Activated CD4-positive, alpha-beta T cell treated with anti-CD3 and anti-CD28 coated beads, Interleukin-2, amount 50 U/mL, for 16 hours (primary cell): Measurements from ENCODE around the gene ARMS2.

Experiments
- DNase-seq: peaks from one replicate; pipeline ENCODE4 v3.0.0-alpha.2; 2020

The ARMS2 gene

DNA sequence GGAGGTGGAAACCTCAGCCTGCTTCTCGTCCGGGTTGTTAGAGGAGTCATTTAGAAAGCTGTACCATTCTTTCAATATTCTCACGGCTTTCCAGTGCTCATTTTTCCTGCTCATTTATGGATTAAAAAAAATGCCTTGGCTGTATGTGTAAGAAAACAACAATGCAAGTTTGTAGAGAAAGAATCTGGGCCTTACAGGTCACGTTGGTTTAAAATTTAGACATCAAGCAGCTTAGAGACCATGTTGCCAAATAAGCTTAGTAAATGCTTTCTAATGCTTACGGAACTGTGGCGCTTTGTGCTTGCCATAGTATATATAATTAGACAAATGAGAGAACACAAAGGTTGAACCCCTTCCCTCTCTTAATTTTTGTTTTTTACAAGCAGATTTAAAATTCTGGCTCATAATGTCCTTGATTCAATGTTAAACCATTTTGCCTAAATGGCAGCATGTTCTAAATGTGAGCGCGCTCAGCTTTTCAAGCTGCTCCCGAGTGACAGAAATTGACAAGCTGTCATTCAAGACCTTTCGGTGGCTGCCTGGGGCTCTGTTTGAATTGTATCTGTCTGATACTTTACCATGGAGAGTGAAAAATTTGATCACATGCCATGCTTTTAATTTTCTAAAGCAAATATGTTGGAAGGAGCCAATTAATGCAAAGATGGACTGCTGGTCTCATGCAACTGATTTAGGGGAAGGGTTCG is 1.1 kb downstream of the ARMS2 start:
- no peak for DNase-seq

DNA sequence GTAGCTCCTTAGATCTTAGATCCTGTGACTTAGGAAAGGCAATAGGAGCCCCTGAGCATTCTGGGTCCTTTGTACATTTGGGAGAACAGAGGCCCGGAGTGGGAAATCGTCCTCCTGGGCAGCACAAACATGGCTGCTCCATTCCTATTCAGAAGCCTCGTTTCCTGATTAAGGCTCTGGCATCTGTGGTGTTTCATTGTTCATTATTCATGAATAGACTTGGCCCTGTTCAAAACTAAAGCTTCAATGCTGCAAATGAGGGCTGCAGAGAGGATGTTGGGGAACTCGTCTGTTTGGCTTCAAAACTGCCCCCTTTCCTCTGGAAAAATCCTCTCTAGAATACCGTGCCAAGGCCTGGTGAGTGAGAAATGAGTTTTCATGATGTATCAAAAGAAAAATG is 3.5 kb downstream of the ARMS2 start:
- DNase-seq: no peak

DNA sequence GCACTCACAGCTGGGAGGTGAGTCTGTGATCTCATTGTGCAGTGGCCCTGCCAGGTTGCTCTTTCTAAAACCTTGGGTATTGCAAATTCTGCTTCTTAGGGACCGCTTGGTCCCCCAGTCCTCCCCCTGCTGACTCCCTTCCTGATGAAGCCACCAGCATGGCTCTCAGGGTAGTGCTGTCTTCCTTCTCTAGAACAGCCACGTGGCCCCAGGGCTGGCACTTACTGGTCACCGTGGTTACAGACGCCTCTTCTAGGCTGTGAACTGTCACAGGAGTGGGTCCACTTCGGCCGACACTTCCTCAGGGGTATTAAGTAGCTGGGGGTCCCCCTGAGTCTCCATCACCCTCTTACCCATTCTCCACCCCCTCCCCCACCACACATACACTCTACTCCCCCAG is 4.2 kb downstream of the ARMS2 start:
- DNase-seq: no peak

DNA sequence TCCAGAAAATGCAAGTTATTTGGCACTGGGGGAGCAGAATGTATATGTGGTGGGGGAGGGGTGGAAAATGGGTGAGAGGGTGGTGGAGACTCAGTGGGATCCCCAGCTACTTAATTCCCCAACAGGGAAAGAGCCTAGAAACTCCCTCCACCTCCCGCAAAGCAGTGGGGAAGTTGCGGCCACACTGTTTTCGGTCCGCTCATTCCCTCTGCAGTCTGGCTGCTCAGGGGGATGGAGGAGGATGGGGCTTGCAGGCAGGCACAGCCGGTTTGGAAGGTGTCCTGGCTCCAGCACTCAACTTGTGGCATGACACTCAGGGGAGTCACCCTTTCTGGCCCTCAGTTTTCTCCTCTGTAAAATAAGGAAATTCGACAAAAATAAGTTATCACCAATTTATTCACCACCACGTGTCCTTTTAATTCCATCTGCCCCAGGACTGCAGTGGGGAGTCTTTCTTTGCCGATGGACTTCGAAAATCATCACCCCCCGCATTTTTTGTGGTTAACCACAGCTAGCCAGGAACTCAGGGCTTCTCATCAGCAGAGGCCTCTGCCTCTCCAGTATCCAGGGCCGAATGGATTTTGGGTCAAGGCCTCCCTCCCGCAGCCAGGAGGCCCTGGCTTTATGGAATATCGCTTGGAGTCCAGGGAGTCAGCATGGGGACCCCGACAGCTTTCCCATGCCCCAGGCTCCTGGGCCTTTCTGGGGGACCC is 5.3 kb downstream of the ARMS2 start:
- DNase-seq: no peak

DNA sequence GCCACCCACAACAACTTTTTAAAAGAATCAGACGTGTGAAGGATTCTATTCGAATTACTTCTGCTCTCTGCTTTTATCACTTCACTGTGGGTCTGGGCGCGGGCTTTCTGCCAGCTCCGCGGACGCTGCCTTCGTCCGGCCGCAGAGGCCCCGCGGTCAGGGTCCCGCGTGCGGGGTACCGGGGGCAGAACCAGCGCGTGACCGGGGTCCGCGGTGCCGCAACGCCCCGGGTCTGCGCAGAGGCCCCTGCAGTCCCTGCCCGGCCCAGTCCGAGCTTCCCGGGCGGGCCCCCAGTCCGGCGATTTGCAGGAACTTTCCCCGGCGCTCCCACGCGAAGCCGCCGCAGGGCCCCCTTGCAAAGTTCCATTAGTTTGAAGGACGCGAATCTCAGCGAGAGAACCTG is 6.4 kb downstream of the ARMS2 start:
- DNase-seq: no peak

DNA sequence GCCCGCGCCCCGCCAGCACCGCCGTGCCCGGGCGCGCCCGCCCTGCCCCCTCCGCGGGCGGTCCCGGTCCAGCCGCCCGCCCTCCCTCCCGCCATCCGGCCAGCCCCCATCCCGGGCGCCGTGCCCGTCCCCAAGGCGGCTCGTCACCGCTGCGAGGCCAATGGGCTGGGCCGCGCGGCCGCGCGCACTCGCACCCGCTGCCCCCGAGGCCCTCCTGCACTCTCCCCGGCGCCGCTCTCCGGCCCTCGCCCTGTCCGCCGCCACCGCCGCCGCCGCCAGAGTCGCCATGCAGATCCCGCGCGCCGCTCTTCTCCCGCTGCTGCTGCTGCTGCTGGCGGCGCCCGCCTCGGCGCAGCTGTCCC is 6.9 kb downstream of the ARMS2 start, which contains the start of gene HTRA1:
TSS of gene HTRA1 (plus strand) at position 187 of the 362 bp plus-strand sequence. CDS start at position 287, 100 bp downstream.
- no peak for DNase-seq

DNA sequence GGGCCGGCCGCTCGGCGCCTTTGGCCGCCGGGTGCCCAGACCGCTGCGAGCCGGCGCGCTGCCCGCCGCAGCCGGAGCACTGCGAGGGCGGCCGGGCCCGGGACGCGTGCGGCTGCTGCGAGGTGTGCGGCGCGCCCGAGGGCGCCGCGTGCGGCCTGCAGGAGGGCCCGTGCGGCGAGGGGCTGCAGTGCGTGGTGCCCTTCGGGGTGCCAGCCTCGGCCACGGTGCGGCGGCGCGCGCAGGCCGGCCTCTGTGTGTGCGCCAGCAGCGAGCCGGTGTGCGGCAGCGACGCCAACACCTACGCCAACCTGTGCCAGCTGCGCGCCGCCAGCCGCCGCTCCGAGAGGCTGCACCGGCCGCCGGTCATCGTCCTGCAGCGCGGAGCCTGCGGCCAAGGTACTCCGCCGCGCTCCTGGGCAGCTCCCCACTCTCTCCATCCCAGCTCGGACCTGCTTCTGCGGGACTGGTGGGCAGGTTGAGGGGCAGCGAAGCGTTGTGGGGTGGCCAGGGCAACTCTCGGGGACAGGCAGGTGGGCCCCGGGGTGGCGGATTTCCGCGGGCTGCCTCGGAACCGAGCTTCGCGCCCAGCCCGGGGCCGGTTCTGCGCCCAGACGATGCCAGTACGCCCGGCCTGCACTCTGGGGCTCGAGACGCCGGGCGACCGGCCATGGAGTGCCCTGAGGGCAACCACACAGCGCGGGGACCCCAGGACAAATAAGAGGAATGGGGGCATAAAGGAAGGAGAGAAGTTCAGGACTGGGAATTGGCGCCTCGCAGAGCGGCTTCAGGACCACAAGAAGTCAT is 7.5 kb downstream of the ARMS2 start:
- DNase-seq: no peak

DNA sequence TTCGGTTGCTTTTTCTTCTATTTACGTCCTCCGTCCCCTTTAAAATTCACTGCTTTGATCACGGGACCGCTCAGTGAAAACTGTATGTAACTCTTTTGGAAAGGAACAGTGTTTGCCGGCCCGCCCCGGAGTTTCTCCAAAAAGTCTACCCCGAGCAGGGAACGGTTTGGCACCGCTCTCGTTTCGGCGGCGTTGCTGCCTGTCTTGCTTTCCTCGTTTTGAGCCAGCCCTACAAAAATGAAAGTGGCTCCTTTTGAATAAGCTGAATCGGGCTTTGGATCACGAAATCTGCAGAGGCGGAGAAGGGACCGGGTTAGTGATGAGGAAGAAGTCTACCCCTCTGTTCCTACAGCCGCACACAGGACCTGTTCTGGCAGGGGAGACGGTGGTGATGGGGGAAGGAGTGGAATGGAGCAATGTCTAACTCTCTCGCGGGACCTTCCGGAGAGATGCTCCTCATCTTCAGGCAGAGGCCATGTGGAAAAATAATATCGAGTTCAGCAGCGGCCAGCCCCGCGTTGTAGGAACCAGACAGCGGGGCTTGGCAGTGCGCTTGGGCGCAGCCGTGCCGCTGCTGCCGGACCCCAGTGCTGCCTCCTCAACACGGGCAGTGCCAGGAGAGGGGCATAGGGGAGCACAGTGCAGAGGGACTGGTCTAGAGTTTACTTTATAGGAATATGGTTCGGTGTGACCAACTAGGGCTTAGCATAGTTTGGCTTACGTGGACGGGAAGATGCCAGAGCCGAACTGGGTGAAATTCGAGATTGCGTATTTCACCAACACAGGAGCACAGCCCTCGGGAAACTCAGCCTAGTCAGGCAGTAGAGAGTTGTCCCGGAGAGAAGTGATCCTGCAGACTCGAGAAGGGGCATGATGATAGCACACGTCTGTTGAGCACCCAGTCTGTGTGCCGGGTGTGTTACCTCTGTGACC is 8.3 kb downstream of the ARMS2 start:
- peak; percentile 11 for DNase-seq

DNA sequence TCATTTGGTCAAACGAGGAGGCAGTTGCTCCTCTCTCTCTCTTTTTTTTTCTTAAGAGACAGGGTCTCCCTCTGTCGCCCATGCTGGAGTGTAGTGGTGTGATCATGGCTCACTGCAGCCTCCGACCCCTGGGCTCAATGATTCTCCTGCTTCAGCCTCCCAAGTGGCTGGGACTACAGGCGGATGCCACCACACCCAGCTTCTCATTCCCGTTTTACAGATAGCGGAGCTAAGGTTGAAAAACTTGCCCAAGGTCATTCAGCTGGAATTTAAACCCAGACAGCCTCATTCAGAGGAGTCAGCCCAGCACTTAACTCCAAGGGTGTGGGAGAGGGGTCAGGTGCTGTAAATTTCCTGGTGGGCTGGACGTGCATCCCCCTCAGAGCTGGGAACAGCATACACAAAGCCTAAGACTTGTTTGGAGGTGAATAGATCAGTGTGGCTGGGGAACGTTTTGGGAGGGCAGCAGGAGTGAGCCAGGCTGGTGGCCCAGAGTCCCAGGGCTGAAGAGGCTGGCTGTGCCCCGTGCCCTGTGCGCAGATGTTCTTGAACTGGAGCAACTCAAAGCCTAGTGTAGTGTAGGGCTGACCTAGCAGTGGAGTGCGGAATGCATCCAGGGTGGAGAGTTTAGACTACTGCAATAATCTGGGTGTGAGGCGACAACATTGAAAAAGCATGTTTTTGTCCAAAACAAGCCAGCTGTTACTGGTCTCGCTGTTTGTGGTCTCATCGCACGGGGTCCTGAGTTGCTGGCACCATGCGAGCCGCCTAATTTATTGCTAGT is 9.2 kb downstream of the ARMS2 start:
- DNase-seq: no peak

DNA sequence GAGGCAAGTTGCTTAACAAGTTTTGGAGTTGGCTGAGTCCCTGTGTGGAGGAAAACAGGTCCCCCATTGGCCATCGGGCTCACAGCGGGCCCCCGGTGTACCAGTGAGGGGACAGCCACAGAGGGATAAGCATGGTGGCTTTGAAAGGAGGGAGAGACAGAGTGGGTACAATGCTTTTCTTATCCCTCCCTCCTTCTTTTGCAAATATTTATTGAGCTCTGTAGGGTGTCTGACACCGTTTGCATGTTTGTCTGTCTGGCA is 9.7 kb downstream of the ARMS2 start:
- DNase-seq: no peak

DNA sequence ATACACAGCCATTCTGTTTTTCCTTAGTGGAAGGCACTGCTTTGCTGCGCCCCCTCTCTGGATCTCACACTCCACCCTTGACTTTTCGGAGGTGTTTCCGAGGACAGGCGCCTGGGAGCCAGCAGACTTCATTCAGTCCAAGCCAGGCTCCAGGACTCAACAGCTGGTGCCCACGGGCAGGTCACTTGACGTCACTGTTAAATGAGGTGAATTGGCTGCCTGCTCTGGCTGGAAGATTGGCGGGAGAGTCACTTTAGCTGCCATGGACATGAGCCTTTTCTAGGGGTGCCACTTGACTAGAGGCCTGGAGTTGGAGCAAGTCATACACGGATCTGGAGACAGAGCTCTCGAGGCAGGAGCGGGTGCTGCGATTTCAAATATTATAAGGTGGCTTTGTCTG is 10.1 kb downstream of the ARMS2 start:
- DNase-seq: no peak

DNA sequence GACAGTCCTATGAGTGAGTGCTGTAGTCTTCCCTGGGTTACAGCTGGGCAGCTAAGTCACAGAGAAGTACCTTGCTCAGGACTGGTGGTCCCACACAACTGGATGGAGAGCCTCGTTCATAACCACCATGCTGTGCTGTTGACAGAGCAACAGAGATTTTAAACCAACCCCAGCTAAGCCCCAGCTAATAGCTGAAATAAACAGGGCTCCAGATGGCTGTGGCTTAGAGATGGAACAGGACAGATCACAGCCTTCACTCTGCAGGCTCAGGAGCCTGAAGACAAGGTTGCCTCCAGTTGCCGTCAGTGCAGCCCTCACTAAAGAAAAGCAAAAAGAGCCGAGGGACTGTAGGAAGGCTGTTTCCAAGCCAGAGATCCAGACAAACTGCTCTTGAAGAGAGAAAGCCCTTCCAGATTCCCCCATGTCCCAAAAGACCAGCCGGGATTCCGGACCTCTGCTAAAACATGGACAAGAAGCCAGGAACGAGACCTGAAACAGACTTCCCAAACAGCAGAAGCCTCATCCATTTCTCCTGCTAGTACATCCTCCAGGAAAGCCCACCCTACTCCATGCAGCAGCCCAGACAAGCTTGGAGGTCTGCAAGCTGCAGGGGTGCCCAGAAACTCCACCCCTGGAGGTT is 11.1 kb downstream of the ARMS2 start:
- no peak for DNase-seq

DNA sequence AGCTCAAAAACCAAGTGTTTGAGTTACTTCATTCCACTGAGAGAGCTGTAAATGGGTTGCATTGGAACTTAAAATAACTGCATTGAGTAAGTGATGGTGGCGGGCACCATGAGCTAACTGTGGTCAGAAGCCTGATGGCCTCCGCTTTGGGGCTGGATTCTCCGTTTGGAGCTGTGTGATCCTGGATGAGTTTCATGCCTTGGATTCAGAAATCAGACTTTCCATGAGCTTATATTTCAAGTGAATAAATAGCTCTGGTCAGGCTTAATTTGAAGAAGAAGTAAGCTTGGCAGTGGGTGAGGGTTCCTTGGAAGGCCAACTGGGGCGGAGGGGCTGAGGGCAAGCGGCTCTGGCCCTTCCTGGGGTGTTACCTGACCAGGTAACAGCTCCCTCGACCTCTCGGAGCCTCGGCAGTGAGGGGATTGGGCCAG is 12.5 kb downstream of the ARMS2 start:
- DNase-seq: no peak

DNA sequence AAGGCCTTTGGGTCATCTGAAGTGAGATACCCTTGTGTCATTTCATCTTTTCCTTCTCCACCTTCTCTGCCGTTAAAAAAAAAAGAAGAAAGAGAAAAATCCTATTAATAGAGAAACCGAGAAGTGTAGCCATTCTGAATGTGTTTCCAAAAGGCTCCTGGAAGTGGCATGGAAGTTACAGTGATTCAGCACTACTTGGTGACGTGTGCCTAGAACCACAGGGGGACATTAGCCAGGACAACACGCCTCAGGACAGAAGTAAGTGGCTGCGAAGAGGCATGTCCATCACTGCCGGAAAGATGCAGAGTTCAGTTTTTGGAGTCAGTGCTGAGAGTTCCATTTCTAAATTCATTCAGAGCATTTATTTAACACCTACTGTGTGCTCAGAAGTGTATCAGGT is 13.2 kb downstream of the ARMS2 start:
- no peak for DNase-seq

DNA sequence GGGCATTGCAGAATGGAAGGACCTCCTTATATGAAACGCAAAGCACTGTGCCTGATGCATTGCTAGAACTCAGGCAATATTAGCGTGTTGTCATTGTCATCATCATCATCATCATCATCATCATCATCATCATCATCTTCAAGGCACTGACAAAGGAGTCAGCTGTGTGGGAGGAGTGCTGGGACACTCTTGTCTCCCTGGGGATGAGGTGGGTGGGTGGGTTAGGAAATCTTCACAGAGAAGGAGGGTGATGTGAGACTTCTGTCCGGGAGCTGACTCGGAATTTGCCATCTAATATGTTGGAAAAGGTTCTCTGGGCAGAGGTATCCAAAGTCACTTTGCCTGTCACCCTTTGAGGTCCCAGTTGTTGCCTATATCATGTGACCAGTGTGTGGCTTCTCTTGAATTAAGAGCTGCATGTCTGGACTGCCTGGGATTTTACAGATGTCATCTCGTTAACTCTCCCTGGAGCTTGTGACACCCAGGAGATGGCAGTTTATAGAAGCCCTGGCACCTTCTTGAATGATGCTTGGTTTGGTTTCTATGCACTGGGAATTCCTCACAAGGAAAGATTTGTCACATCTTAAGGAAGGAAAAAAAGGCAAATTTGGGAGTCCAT is 14.0 kb downstream of the ARMS2 start:
- no peak for DNase-seq

DNA sequence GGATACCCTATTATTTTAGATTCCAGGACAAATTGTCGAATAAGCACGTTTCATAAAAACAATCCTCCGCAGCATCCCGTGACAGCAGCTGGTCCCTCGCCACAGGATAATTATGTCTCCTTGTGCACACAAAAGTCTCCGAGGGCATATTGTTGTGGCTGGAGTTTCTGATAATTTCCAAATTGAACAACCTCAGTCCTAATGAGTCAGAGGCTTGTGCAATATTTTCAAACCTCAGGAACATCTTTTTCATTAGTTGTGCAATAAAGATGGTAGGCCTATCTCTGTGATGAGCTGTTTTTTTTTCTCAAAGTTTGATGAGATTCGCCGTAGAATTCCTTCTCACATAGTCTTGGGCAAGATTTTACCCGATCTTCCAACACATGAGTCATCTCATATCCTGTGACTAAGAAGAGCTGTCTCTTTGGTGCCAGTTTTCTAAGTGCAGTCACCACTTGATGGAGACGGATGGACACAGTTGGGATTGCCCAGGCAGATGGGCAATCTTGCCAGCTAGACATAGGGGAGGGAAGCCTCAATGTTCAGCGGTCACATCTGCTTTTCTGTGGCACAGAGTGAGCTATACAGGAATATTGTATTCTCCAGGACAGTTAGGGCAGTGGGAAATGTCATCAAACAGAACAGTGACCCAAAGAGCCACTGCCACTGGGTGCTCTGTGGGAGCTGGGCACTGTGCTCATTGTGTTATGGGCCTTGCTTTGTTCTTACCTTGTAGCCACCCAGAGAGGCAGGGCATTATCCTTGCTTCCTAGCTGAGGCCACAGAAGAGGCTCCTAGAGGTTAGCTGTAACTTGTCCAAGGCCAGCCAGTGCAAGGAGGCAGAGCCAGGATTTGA is 14.7 kb downstream of the ARMS2 start:
- no peak for DNase-seq

DNA sequence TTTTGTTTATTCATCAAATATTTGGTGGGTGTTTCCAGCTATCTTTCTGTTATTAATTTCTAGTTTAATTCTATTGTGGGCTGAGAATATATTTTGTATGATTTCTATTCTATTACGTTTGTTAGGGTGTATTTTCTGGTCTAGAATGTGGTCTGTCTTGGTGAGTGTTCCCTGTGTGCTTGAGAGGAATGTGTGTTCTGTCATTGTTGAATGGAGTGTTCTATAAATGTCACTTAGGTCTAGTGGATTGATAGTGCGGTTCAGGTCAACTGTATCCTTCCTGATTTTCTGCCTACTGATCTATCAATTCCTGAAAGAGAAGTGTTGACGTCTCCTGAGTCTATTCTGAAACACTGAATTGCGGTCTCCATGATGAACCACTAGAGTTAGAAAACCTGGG is 15.4 kb downstream of the ARMS2 start:
- no peak for DNase-seq

DNA sequence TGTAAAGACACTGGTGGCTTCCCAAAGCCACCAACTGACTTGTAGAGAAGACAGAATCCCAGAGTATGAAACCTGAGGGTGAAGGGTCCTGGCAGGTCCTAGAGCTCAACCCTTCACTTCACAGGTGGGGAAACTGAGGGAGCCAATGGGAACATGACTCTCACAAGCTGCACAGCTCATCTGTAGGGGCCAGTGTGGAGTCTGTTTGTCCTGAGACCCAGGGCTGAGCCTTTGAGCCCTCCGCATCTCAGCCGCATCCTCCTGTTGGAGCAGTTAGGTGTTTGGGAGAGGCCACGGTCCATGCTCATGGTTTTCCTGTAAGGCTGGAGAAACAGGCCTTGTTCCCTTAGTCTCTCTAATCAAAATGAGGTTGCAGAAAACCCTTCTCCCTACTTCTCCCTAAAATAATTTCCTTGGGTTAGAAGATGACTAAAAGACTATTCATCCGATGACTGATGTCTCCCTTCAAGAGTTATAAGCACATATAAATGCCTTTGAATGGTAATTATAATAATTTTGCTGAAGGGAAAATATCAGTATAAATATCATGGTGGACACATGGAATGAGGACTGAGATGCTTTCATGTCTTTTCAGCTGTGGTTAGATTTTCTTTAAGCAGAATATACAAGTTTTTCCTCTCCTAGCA is 17.2 kb downstream of the ARMS2 start:
- no peak for DNase-seq

DNA sequence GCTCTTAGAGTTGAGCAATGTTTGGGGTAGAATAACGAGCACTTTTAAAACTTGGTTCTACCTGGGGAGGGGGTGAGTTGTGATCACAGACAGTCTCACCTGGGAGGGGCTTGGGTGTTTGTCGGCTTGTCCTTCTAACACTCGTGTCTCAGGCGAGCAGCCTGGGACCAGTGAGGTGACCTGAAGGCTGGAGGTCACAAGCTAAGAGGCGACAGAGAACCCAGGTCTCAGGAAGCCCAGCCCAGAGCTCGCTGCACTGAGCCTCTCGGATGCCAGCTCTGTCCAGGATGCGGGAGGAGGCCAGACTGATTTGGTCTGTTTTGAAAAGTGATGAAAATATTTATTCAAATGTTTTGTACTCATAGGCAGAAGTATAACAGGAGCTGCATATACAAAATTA is 18.7 kb downstream of the ARMS2 start:
- DNase-seq: no peak
